Dedifferentiated amniotic fluid mesenchymal stem cell (primary cell): ENCODE data around the gene ARHGAP33.

Source experiments
- DNase-seq: peaks from one replicate; pipeline ENCODE4 v3.0.0-alpha.2; 2016; ENCODE audit errors: extremely low spot score

Gene ARHGAP33

GRCh38 chr19:35777086-35777841 lies 1.9 kb downstream of the ARHGAP33 start:
- DNase-seq: no peak

- no peak for DNase-seq
Observed at GRCh38 chr19:35777961-35778360, 2.6 kb downstream of the ARHGAP33 start.

- DNase-seq: no peak
Observed at GRCh38 chr19:35779033-35779432, 3.7 kb downstream of the ARHGAP33 start.

GRCh38 chr19:35780058-35780457 lies 4.7 kb downstream of the ARHGAP33 start:
- no peak for DNase-seq

- DNase-seq: no peak
Observed at GRCh38 chr19:35780717-35781116, 5.4 kb downstream of the ARHGAP33 start.

- no peak for DNase-seq
Observed at GRCh38 chr19:35781650-35782049, 6.3 kb downstream of the ARHGAP33 start.

GRCh38 chr19:35782589-35782988 lies 7.2 kb downstream of the ARHGAP33 start:
- DNase-seq: no peak

- DNase-seq: no peak
Observed at GRCh38 chr19:35783469-35784434, 8.4 kb downstream of the ARHGAP33 start.

GRCh38 chr19:35784503-35785338 lies 9.4 kb downstream of the ARHGAP33 start:
- no peak for DNase-seq

- DNase-seq: no peak
Observed at GRCh38 chr19:35785339-35785627, 9.9 kb downstream of the ARHGAP33 start.

GRCh38 chr19:35786299-35787160 lies 11.2 kb downstream of the ARHGAP33 start:
- DNase-seq: no peak

- no peak for DNase-seq
Observed at GRCh38 chr19:35787227-35787799, 11.9 kb downstream of the ARHGAP33 start.

GRCh38 chr19:35788205-35788960 lies 13.0 kb downstream of the ARHGAP33 start:
- DNase-seq: no peak

- DNase-seq: no peak
Observed at GRCh38 chr19:35789195-35789977, 14.0 kb downstream of the ARHGAP33 start.

- no peak for DNase-seq
Observed at GRCh38 chr19:35789978-35790944, 14.9 kb downstream of the ARHGAP33 start.

GRCh38 chr19:35790981-35791813 lies 15.8 kb downstream of the ARHGAP33 start:
- DNase-seq: no peak

GRCh38 chr19:35791814-35792279 lies 16.5 kb downstream of the ARHGAP33 start:
- DNase-seq: no peak
